Sigmoid colon (tissue), 7 donors: ENCODE results near the gene SORL1-AS1. TPM values are rescaled to one million over a fixed set of nuclear protein-coding genes. Genes with fewer than 3 reads are reported as not detected.
A peak's percentile ranks its signal among the peaks of the same experiment; 100 is the strongest.

Source experiments
- DNase-seq: peaks from one replicate; pipeline ENCODE4 v3.0.0-alpha.2; 2019
- H3K27ac ChIP-seq, 4 donors: fragments of 200-600 bp; sonication (generic); one replicate each; pipeline ENCODE4 v1.5.1; 2016 to 2019; ENCODE audit warnings: mild to moderate bottlenecking in 1 of 4
- H3K27me3 ChIP-seq, 3 donors: fragments of 200-600 bp; sonication (generic); one replicate each; pipeline ENCODE4 v1.5.1; 2019; ENCODE audit warnings: mild to moderate bottlenecking in 1 of 3
- H3K36me3 ChIP-seq, 4 donors: fragments of 200-600 bp; sonication (generic); one replicate each; pipeline ENCODE4 v1.5.1; 2016 to 2019
- H3K4me1 ChIP-seq, 4 donors: fragments of 200-600 bp; sonication (generic); one replicate each; pipeline ENCODE4 v1.5.1; 2017 to 2019
- H3K4me3 ChIP-seq, 4 donors: fragments of 200-600 bp; sonication (generic); one replicate each; pipeline ENCODE4 v1.5.1; 2017 to 2019; ENCODE audit warnings: mild to moderate bottlenecking in 2 of 4, moderate library complexity in 1 of 4
- H3K9me3 ChIP-seq, 4 donors: fragments of 200-600 bp in 3 of 4; sonication (generic) in 3 of 4; one replicate each; pipeline versions ENCODE4 v1.5.1 to v1.6.1; 2013 to 2019
- EP300 ChIP-seq, 4 donors: sonication (generic); formaldehyde crosslinking; IDR thresholded peaks; one replicate each; pipeline ENCODE4 v1.6.1; 2017; ENCODE audit warnings: antibody characterized with exemption in 4 of 4
- POLR2A ChIP-seq, 2 donors: fragments of 450-650 bp; IDR thresholded peaks; one replicate each; pipeline ENCODE4 v1.6.1; 2016; ENCODE audit warnings: antibody characterized with exemption in 2 of 2, mild to moderate bottlenecking in 2 of 2, moderate library complexity in 2 of 2
- POLR2AphosphoS5 ChIP-seq, 4 donors: sonication (generic); formaldehyde crosslinking; IDR thresholded peaks; one replicate each; pipeline ENCODE4 v1.6.1; 2017; ENCODE audit warnings: antibody characterized with exemption in 4 of 4
- WGBS, 2 donors: extraction: QIAGEN DNeasy Blood & Tissue Kit; methylation state at CpG; one replicate each; pipeline ENCODE4 v1.1.7; 2013; 5-methylcytosine and 5-hydroxymethylcytosine counted together
- intact Hi-C: fragments of 100-400 bp; cut with DNase I; formaldehyde crosslinking; loops from one replicate; pipeline ENCODE4 v1.15.1; 2023
- polyA plus RNA-seq, 3 donors: library from polyadenylated mRNA; stranded (reverse); fragments of 200-250 nt; gene quantifications; one replicate each; pipeline ENCODE4 v1.2.3, GENCODE V29; 2013
- total RNA-seq, 4 donors: library from RNA; depleted of rRNA; stranded (reverse); fragments of >200 nt; gene quantifications; one replicate each; pipeline ENCODE4 v1.1.0, GENCODE V29; 2016
- TF ChIP-seq, protein P1 (sequence below), 4 experiments: fragments of 450-650 bp in 3 of 4; fragments of 200-600 bp in 1 of 4; IDR thresholded peaks; one replicate each; pipeline ENCODE4 v1.5.1; 2016 to 2019; ENCODE audit warnings: antibody characterized with exemption in 4 of 4, mild to moderate bottlenecking in 3 of 4, moderate library complexity in 2 of 4
- donor health status: healthy with polysubstance abuse.
- donor health status: Bipolar disorder and iron deficiency.
- donor health status: healthy.

The SORL1-AS1 gene

DNA sequence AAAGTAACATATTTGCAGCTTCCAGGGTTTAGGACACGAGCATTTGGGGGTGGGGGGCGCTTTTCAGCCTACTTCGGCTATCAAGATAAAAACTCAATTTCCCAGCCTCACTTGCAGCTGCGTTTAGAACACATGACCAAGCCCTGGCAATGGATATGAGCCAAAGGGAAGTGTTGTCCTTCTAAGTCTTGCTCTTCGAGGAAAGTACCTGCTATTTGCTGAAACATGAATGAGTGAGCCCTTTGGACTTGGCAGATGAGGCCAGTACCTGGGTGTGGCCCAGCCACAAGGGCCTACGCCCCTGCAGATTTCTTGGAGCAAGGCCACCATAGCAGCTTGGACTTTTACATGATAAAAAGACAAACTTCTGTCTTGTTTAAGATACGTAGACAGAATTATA, 60.9 kb downstream of the SORL1-AS1 start:
- intact Hi-C loops = no loop called here
- TF ChIP-seq EP300 (IDR thresholded peaks at IDR 0.05) (no peak), POLR2AphosphoS5 (IDR thresholded peaks at IDR 0.05) (no peak), POLR2A (IDR thresholded peaks at IDR 0.05) (no peak)
- TF ChIP-seq, protein P1, sequence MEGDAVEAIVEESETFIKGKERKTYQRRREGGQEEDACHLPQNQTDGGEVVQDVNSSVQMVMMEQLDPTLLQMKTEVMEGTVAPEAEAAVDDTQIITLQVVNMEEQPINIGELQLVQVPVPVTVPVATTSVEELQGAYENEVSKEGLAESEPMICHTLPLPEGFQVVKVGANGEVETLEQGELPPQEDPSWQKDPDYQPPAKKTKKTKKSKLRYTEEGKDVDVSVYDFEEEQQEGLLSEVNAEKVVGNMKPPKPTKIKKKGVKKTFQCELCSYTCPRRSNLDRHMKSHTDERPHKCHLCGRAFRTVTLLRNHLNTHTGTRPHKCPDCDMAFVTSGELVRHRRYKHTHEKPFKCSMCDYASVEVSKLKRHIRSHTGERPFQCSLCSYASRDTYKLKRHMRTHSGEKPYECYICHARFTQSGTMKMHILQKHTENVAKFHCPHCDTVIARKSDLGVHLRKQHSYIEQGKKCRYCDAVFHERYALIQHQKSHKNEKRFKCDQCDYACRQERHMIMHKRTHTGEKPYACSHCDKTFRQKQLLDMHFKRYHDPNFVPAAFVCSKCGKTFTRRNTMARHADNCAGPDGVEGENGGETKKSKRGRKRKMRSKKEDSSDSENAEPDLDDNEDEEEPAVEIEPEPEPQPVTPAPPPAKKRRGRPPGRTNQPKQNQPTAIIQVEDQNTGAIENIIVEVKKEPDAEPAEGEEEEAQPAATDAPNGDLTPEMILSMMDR (IDR thresholded peaks at IDR 0.05) = no peak
- no peaks in the 10 kb centered on the region for H3K9me3 ChIP-seq
- no peaks in the 10 kb centered on the region for H3K36me3 ChIP-seq
- WGBS, 2 donors = 18 to 66% methylated on average over 7 of the region's 7 CpGs
- peaks cover 0 to 23% (median 14%) of the 10 kb centered on the region in 4 donors for H3K4me1 ChIP-seq
- no peaks in the 10 kb centered on the region for H3K27me3 ChIP-seq
- H3K27ac ChIP-seq = no peak overlapping the region
- DNase-seq = no peak
- H3K4me3 ChIP-seq = no peak overlapping the region

DNA sequence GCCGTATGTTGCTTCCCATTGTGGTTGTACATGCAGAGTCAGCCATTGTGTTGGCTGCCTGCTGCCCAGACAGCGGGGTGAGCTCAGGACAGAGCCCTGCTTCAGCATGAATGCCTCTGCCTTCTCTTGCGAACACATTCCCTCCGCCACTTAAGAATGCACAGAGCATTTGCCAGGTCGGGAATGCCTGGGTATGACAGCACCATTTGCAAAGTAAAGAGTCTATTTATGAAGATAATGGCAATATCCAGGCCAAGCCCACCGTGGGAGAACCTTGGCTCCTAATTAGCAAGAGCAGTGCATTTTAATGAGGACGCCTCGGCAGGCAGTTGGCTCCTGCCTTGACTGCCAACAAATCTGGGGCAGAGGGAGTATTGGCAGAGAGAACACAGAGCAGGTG, 63.1 kb downstream of the SORL1-AS1 start:
- H3K27ac ChIP-seq = peak overlapping the region; percentile 65 to 77 (median 76)
- intact Hi-C loops = no loop called here
- no peak for TF ChIP-seq POLR2A (IDR thresholded peaks at IDR 0.05)
- TF ChIP-seq, protein P1 (IDR thresholded peaks at IDR 0.05) = no peak
- TF ChIP-seq POLR2AphosphoS5 (IDR thresholded peaks at IDR 0.05) = peak in 2 of 4 donors; percentile 58 to 73
- TF ChIP-seq EP300 (IDR thresholded peaks at IDR 0.05) = peak in 1 of 4 donors; percentile 60
- no peaks in the 10 kb centered on the region for H3K27me3 ChIP-seq
- no peaks in the 10 kb centered on the region for H3K9me3 ChIP-seq
- WGBS, 2 donors = 78 to 83% methylated on average over 8 of the region's 8 CpGs
- H3K36me3 ChIP-seq = no peaks in the 10 kb centered on the region
- peaks cover 0 to 23% (median 14%) of the 10 kb centered on the region in 4 donors for H3K4me1 ChIP-seq
- no peak for DNase-seq
- H3K4me3 ChIP-seq = no peak overlapping the region

Other genes with a start within 250 kb of the SORL1-AS1 start
- gene SC5D, start 160.2 kb downstream of the SORL1-AS1 start, total RNA-seq = 10 to 100 TPM; 25.5 to 33.5 (median 29.1) TPM
- gene SC5D, start 160.2 kb downstream of the SORL1-AS1 start, polyA plus RNA-seq = 10 to 100 TPM in 2 of 3 donors, 1 to 10 TPM in 1; 6.0 to 27.2 (median 15.5) TPM
- gene SORL1, start 653 bp downstream of the SORL1-AS1 start, total RNA-seq = 10 to 100 TPM in 3 of 4 donors, 1 to 10 TPM in 1; 8.1 to 17.1 (median 14.2) TPM
- gene SORL1, start 653 bp downstream of the SORL1-AS1 start, polyA plus RNA-seq = 10 to 100 TPM in 1 of 3 donors, 1 to 10 TPM in 2; 3.2 to 19.8 (median 3.6) TPM